Measurements from ENCODE around the gene DYNLL2.

Gene DYNLL2

DNA sequence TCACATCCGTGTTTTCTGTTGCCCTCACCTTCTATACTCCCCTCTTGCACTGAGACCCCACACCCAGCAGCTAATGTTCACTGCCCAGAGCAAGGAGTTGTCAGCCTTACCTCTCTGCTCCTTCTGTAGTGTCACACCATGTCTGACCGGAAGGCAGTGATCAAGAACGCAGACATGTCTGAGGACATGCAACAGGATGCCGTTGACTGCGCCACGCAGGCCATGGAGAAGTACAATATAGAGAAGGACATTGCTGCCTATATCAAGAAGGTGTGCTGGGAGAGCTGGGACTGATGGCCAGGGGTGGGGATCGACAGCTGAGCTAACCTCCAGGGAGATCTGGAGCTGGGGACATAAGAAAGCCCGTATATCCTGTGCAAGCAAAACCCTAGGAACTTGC lies 3.7 kb downstream of the DYNLL2 start:
- ATAC-seq = no peak
- TF ChIP-seq, protein P1, sequence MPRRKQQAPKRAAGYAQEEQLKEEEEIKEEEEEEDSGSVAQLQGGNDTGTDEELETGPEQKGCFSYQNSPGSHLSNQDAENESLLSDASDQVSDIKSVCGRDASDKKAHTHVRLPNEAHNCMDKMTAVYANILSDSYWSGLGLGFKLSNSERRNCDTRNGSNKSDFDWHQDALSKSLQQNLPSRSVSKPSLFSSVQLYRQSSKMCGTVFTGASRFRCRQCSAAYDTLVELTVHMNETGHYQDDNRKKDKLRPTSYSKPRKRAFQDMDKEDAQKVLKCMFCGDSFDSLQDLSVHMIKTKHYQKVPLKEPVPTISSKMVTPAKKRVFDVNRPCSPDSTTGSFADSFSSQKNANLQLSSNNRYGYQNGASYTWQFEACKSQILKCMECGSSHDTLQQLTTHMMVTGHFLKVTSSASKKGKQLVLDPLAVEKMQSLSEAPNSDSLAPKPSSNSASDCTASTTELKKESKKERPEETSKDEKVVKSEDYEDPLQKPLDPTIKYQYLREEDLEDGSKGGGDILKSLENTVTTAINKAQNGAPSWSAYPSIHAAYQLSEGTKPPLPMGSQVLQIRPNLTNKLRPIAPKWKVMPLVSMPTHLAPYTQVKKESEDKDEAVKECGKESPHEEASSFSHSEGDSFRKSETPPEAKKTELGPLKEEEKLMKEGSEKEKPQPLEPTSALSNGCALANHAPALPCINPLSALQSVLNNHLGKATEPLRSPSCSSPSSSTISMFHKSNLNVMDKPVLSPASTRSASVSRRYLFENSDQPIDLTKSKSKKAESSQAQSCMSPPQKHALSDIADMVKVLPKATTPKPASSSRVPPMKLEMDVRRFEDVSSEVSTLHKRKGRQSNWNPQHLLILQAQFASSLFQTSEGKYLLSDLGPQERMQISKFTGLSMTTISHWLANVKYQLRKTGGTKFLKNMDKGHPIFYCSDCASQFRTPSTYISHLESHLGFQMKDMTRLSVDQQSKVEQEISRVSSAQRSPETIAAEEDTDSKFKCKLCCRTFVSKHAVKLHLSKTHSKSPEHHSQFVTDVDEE (CRISPR knock-in tag; IDR thresholded peaks at IDR 0.05) = no peak
- TF ChIP-seq ZNF70 (CRISPR knock-in tag; IDR thresholded peaks at IDR 0.05) = no peak

DNA sequence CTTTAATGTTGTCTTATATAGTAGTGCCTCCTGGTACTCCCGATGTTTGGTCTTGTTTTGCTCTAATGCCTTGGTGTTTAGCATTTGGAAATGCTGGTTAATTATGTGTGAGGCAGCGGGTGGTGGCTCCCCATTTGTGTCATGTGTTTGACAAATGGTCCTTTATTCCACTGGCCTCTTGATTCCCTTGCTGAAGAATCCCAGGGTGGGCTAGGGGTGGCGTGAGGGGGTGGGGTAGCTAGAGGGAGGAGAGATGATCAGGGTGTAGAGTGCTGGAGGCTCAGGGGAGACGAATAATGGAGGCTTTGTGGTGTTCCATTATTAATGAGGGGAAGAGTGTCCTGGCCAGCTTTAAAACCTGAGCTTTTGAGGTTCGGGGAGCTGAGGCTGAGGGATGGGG lies 5.4 kb downstream of the DYNLL2 start:
- no peak for TF ChIP-seq OSR1 (CRISPR knock-in tag; IDR thresholded peaks at IDR 0.05)
- no peak for TF ChIP-seq ZNF565 (CRISPR knock-in tag; conservative IDR thresholded peaks at IDR 0.05; ENCODE audit: low read depth)
- no peak for TF ChIP-seq PPARA (CRISPR knock-in tag; IDR thresholded peaks at IDR 0.05; ENCODE audit: borderline replicate concordance)
- TF ChIP-seq ARNTL (CRISPR knock-in tag; IDR thresholded peaks at IDR 0.05; ENCODE audit: borderline replicate concordance, low read depth) = no peak
- no peak for TF ChIP-seq ZFP30 (CRISPR knock-in tag; IDR thresholded peaks at IDR 0.05)
- TF ChIP-seq GLIS3 (CRISPR knock-in tag; IDR thresholded peaks at IDR 0.05) = no peak
- no peak for TF ChIP-seq ZNF70 (CRISPR knock-in tag; IDR thresholded peaks at IDR 0.05)
- no peak for TF ChIP-seq TOX (CRISPR knock-in tag; IDR thresholded peaks at IDR 0.05; ENCODE audit: borderline replicate concordance)
- no peak for ATAC-seq

DNA sequence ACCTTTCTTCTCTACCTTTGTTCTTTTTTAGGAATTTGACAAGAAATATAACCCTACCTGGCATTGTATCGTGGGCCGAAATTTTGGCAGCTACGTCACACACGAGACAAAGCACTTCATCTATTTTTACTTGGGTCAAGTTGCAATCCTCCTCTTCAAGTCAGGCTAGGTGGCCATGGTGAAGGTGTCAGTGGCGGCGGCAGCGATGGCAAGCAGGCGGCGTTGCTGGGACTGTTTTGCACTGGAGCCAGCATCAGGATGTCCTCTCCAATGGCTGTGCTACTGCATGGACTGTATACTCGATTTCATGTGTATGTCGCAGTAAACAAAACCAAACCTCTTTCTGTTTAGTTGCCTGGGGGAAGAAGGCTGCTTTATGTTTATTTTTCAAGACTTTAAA lies 5.9 kb downstream of the DYNLL2 start:
- no peak for TF ChIP-seq CSDC2 (CRISPR knock-in tag; IDR thresholded peaks at IDR 0.05)
- no peak for TF ChIP-seq ESRRG (CRISPR knock-in tag; IDR thresholded peaks at IDR 0.05)
- TF ChIP-seq, protein P2, sequence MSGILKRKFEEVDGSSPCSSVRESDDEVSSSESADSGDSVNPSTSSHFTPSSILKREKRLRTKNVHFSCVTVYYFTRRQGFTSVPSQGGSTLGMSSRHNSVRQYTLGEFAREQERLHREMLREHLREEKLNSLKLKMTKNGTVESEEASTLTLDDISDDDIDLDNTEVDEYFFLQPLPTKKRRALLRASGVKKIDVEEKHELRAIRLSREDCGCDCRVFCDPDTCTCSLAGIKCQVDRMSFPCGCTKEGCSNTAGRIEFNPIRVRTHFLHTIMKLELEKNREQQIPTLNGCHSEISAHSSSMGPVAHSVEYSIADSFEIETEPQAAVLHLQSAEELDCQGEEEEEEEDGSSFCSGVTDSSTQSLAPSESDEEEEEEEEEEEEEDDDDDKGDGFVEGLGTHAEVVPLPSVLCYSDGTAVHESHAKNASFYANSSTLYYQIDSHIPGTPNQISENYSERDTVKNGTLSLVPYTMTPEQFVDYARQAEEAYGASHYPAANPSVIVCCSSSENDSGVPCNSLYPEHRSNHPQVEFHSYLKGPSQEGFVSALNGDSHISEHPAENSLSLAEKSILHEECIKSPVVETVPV (CRISPR knock-in tag; IDR thresholded peaks at IDR 0.05) = no peak
- TF ChIP-seq ZFP3 (CRISPR knock-in tag; IDR thresholded peaks at IDR 0.05) = no peak
- TF ChIP-seq ZC3H10 (CRISPR knock-in tag; IDR thresholded peaks at IDR 0.05) = no peak
- TF ChIP-seq, protein P3, sequence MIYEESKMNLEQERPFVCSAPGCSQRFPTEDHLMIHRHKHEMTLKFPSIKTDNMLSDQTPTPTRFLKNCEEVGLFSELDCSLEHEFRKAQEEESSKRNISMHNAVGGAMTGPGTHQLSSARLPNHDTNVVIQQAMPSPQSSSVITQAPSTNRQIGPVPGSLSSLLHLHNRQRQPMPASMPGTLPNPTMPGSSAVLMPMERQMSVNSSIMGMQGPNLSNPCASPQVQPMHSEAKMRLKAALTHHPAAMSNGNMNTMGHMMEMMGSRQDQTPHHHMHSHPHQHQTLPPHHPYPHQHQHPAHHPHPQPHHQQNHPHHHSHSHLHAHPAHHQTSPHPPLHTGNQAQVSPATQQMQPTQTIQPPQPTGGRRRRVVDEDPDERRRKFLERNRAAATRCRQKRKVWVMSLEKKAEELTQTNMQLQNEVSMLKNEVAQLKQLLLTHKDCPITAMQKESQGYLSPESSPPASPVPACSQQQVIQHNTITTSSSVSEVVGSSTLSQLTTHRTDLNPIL (CRISPR knock-in tag; IDR thresholded peaks at IDR 0.05; ENCODE audit: low read depth) = no peak
- no peak for TF ChIP-seq GLIS3 (CRISPR knock-in tag; IDR thresholded peaks at IDR 0.05)
- TF ChIP-seq ZNF565 (CRISPR knock-in tag; conservative IDR thresholded peaks at IDR 0.05; ENCODE audit: low read depth) = no peak
- TF ChIP-seq OSR1 (CRISPR knock-in tag; IDR thresholded peaks at IDR 0.05) = no peak
- ATAC-seq = no peak

DNA sequence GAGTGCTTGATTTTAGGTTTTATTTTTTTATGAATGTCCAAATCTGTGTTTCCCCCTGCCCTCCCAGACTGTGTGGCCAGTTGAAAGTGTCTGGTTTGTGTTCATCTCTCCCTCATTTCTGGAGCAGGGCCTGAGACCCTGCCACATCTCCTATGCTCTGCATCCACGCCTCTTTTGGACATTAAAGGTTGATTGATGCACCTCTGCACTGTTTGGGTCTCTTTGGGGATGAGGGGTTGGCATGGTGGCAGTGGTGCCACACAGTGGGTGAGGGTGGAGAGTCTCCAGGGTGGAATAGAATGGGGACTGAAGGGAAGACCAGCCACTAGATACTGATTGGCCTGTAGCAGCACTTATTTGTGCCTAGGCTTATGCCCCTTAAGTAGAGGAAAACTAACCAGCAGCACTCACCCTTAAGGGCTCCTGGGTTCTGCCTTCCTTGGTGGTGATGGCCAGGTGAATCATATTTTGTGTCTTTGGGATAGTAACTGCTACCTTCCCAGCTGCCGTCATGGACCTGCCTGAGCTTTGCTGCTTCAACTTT lies 7.9 kb downstream of the DYNLL2 start:
- TF ChIP-seq ZFP30 (CRISPR knock-in tag; IDR thresholded peaks at IDR 0.05) (no peak), SNAI2 (CRISPR knock-in tag; IDR thresholded peaks at IDR 0.05) (no peak), OSR1 (CRISPR knock-in tag; IDR thresholded peaks at IDR 0.05) (no peak), ZFP3 (CRISPR knock-in tag; IDR thresholded peaks at IDR 0.05) (no peak), ARNTL (CRISPR knock-in tag; IDR thresholded peaks at IDR 0.05; ENCODE audit: borderline replicate concordance, low read depth) (no peak), ZNF70 (CRISPR knock-in tag; IDR thresholded peaks at IDR 0.05) (no peak), ISL1 (CRISPR knock-in tag; IDR thresholded peaks at IDR 0.05) (no peak), ESRRG (CRISPR knock-in tag; IDR thresholded peaks at IDR 0.05) (no peak), PPARA (CRISPR knock-in tag; IDR thresholded peaks at IDR 0.05; ENCODE audit: borderline replicate concordance) (no peak), RARB (CRISPR knock-in tag; IDR thresholded peaks at IDR 0.05) (no peak), ZNF8 (CRISPR knock-in tag; IDR thresholded peaks at IDR 0.05) (no peak), BACH2 (CRISPR knock-in tag; IDR thresholded peaks at IDR 0.05; ENCODE audit: borderline replicate concordance) (no peak), TOX (CRISPR knock-in tag; IDR thresholded peaks at IDR 0.05; ENCODE audit: borderline replicate concordance) (no peak)
- TF ChIP-seq, protein P4, sequence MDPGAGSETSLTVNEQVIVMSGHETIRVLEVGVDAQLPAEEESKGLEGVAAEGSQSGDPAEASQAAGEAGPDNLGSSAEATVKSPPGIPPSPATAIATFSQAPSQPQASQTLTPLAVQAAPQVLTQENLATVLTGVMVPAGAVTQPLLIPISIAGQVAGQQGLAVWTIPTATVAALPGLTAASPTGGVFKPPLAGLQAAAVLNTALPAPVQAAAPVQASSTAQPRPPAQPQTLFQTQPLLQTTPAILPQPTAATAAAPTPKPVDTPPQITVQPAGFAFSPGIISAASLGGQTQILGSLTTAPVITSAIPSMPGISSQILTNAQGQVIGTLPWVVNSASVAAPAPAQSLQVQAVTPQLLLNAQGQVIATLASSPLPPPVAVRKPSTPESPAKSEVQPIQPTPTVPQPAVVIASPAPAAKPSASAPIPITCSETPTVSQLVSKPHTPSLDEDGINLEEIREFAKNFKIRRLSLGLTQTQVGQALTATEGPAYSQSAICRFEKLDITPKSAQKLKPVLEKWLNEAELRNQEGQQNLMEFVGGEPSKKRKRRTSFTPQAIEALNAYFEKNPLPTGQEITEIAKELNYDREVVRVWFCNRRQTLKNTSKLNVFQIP (CRISPR knock-in tag; IDR thresholded peaks at IDR 0.05; ENCODE audit: borderline replicate concordance, low read depth) = no peak
- TF ChIP-seq, protein P1 (CRISPR knock-in tag; IDR thresholded peaks at IDR 0.05) = no peak
- no peak for ATAC-seq
